Testis (tissue), 3 donors: ENCODE data around the gene FGF5. TPM values are rescaled to one million over a fixed set of nuclear protein-coding genes. Genes with fewer than 3 reads are reported as not detected.

Experiments
- DNase-seq: peaks from one replicate; pipeline ENCODE4 v3.0.0-alpha.2; 2019
- H3K27ac ChIP-seq, 2 donors: fragments of 200-600 bp; sonication (generic); one replicate each; pipeline ENCODE4 v1.5.1; 2019
- H3K27me3 ChIP-seq: fragments of 200-600 bp; sonication (generic); one replicate; pipeline ENCODE4 v1.5.1; 2019
- H3K36me3 ChIP-seq: fragments of 200-600 bp; sonication (generic); one replicate; pipeline ENCODE4 v1.5.1; 2017; ENCODE audit warnings: low read depth; ENCODE audit errors: missing control alignments
- H3K4me1 ChIP-seq: fragments of 200-600 bp; sonication (generic); one replicate; pipeline ENCODE4 v1.5.1; 2019
- H3K4me3 ChIP-seq, 2 donors: fragments of 200-600 bp; sonication (generic); one replicate each; pipeline ENCODE4 v1.5.1; 2017 to 2019
- H3K9me3 ChIP-seq: fragments of 200-600 bp; sonication (generic); one replicate; pipeline ENCODE4 v1.5.1; 2017
- POLR2A ChIP-seq: fragments of 450-650 bp; IDR thresholded peaks from one replicate; pipeline ENCODE4 v1.6.1; 2017; ENCODE audit warnings: antibody characterized with exemption, mild to moderate bottlenecking, moderate library complexity
- WGBS, 2 donors: methylation state at CpG; one replicate each; pipeline ENCODE4 v1.1.5; 2018; 5-methylcytosine and 5-hydroxymethylcytosine counted together
- intact Hi-C: fragments of 100-400 bp; cut with DNase I; formaldehyde crosslinking; loops from one replicate; pipeline ENCODE4 v1.15.1; 2023; ENCODE audit warnings: low total_unique reads
- polyA plus RNA-seq: library from polyadenylated mRNA; stranded (reverse); fragments of 350-450 nt; fragmentation: Illumina TruSeq; extraction: RNeasy Lipid Tissue Mini Kit (QIAGEN cat#74804); gene quantifications from one replicate; pipeline ENCODE4 v1.2.3, GENCODE V29; 2014; ENCODE audit warnings: low read depth, low replicate concordance; ENCODE audit not compliant: insufficient read depth
- total RNA-seq, 2 donors: library from RNA; depleted of rRNA; stranded (reverse); fragments of >200 nt; gene quantifications; one replicate each; pipeline ENCODE4 v1.2.3, GENCODE V29; 2016
- TF ChIP-seq, protein P1 (sequence below), 3 experiments: fragments of 450-650 bp in 2 of 3; fragments of 200-600 bp in 1 of 3; sonication (generic) in 1 of 3; IDR thresholded peaks; one replicate each; pipeline ENCODE4 v1.5.1; 2016 to 2019; ENCODE audit warnings: antibody characterized with exemption in 3 of 3, mild to moderate bottlenecking in 2 of 3, moderate library complexity in 1 of 3

The FGF5 gene
- total and polyA plus RNA-seq, 3 donors from 2014 or later = not detected

DNA sequence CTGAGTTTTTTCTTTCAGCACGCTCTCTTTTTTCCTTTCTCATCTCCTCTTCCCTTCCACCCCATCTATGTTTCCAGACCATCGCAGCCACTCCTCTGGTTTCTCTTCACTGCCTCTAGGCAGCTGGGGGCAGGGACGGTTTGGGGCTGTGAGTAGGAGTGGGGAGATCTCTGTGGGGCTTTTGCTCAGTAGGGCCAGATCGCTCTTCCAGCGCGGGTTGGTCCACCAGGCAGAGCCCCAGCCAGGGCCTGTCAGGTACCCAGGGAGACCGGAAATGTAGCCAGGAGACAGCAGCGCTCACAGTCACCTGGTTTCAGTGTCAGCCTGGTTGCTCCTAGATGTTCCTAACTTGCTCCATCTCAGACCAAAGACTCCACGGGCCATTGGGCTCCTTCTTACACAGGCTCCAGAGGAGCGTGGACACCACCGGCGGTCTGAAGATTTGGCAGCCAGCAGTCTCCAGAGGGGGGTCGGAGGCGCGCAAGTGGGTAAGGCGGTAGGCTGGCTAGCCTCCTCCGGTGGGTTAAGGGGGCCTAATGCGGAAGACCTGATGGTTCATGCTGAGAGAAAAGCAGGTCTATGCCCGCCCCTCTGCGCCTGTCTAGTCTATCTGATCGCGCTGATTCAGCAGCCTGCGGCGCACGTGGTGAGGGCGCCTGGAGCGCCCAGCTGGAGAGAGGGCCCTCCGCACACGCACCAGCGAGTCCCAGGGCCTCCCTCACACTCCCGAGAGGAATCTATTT lies 1.8 kb downstream of the FGF5 start:
- intact Hi-C loops = no loop called here
- Histone ChIP-seq H3K4me3 (no peak overlapping the region), H3K4me1 (peaks cover 15% of the 10 kb centered on the region), H3K27ac (no peak overlapping the region), H3K36me3 (no peaks in the 10 kb centered on the region), H3K9me3 (no peaks in the 10 kb centered on the region), H3K27me3 (peaks cover 8% of the 10 kb centered on the region)
- TF ChIP-seq POLR2A = no peak
- TF ChIP-seq, protein P1, sequence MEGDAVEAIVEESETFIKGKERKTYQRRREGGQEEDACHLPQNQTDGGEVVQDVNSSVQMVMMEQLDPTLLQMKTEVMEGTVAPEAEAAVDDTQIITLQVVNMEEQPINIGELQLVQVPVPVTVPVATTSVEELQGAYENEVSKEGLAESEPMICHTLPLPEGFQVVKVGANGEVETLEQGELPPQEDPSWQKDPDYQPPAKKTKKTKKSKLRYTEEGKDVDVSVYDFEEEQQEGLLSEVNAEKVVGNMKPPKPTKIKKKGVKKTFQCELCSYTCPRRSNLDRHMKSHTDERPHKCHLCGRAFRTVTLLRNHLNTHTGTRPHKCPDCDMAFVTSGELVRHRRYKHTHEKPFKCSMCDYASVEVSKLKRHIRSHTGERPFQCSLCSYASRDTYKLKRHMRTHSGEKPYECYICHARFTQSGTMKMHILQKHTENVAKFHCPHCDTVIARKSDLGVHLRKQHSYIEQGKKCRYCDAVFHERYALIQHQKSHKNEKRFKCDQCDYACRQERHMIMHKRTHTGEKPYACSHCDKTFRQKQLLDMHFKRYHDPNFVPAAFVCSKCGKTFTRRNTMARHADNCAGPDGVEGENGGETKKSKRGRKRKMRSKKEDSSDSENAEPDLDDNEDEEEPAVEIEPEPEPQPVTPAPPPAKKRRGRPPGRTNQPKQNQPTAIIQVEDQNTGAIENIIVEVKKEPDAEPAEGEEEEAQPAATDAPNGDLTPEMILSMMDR (IDR thresholded peaks at IDR 0.05) = no peak
- no peak for DNase-seq
- WGBS, 2 donors = 14 to 15% methylated on average over 10 to 31 of the region's 31 CpGs

DNA sequence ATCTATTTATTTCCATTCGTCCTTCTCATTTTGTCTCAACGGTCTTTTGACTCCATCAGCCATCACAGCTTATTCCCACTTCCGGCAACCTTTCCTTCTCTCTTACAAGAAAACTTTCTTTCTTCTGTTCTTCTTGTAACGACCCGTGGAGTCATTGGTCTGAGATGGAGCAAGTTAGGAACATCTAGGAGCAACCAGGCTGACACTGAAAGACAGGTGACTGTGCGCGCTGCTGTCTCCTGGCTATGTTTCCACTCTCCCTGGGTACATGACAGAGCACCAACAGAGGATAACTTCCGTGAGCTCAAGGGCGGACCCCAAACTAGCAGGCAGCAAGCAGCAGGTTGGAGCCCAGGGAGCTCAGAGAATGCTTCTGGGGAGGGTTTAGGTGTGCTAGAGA lies 2.5 kb downstream of the FGF5 start:
- intact Hi-C loops = no loop called here
- DNase-seq = no peak
- Histone ChIP-seq H3K27ac (no peak overlapping the region), H3K36me3 (no peaks in the 10 kb centered on the region), H3K4me3 (no peak overlapping the region), H3K9me3 (no peaks in the 10 kb centered on the region), H3K27me3 (peaks cover 7% of the 10 kb centered on the region), H3K4me1 (peaks cover 15% of the 10 kb centered on the region)
- TF ChIP-seq POLR2A = no peak
- TF ChIP-seq, protein P1 (IDR thresholded peaks at IDR 0.05) = no peak
- 35 to 47% methylated on average over 7 to 9 of the region's 9 CpGs for WGBS, 2 donors

DNA sequence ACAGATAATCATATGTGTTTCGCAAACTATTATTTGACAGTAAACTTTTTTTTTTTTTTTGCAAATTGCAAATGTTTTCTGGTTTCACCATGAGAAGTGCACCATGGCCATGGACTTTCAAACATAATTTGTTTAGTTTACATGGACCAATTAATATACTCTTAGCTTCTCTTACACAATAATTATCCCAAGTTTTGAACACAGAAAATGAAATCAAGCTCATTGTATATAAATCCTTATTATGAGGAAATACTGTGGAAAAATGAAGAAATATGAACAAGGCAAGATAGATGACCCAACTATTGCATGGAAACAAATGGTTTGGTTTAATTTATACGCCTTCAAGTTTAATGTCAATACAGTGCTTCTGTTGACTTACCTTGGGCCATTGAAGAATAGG lies 3.9 kb downstream of the FGF5 start:
- Histone ChIP-seq H3K4me3 (no peak overlapping the region), H3K27ac (no peak overlapping the region), H3K4me1 (peaks cover 15% of the 10 kb centered on the region), H3K36me3 (no peaks in the 10 kb centered on the region), H3K9me3 (no peaks in the 10 kb centered on the region), H3K27me3 (peaks cover 3% of the 10 kb centered on the region)
- no peak for DNase-seq
- TF ChIP-seq POLR2A = no peak
- TF ChIP-seq, protein P1 (IDR thresholded peaks at IDR 0.05) = no peak
- 93 to 94% methylated on average over 2 of the region's 2 CpGs for WGBS, 2 donors
- intact Hi-C loops = no loop called here

DNA sequence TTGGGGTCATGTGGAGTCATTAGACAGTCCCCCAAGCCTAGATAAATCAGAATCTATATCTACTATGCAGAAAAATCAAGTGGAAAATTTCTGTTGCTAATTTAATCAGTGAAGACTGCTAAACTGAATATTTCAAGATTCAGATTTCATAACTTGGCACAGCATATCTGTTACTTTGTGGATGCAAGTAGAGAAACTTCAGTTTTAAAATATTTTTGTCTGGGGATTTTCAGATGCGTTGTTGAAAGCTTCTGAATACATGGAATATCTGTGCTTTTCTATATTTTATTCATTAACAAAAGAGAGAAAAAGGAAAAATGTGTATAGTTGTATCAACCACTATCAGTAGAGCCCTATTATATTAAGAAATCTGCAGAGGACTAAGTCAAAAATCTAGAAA lies 4.4 kb downstream of the FGF5 start:
- no peak for DNase-seq
- 7 to 100% methylated on average over 1 of the region's 1 CpG for WGBS, 2 donors
- Histone ChIP-seq H3K27ac (no peak overlapping the region), H3K4me3 (no peak overlapping the region), H3K9me3 (no peaks in the 10 kb centered on the region), H3K36me3 (no peaks in the 10 kb centered on the region), H3K27me3 (peaks cover 3% of the 10 kb centered on the region), H3K4me1 (peaks cover 13% of the 10 kb centered on the region)
- no peak for TF ChIP-seq POLR2A
- TF ChIP-seq, protein P1 (IDR thresholded peaks at IDR 0.05) = no peak
- intact Hi-C loops = no loop called here

DNA sequence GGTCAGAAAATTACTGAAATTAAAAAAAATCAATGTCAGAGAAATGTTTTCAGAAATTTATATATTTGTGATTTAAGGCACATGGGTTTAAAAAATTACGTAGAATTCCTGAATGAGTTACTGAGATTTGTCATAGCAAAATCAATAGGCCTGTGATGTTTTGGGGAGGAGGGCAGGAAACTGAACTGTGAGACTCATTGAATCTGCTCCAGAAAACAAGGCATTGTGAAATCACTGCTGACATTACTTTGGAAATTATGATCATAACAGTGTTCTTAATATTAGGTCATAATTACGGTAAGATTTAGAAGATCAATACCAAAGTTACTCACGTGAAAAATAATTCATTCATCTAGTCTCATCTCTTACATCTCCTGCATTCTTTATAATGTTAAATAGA lies 5.3 kb downstream of the FGF5 start:
- DNase-seq = no peak
- intact Hi-C loops = no loop called here

More for the DNA sequence above, 5.3 kb downstream of the FGF5 start:
- Histone ChIP-seq H3K9me3 (no peaks in the 10 kb centered on the region), H3K4me3 (no peak overlapping the region), H3K27me3 (peaks cover 3% of the 10 kb centered on the region), H3K36me3 (no peaks in the 10 kb centered on the region), H3K4me1 (peaks cover 3% of the 10 kb centered on the region), H3K27ac (no peak overlapping the region)
- TF ChIP-seq, protein P1 (IDR thresholded peaks at IDR 0.05) = no peak
- TF ChIP-seq POLR2A = no peak
- 72 to 94% methylated on average over 3 of the region's 3 CpGs for WGBS, 2 donors
